Activated CD8-positive, alpha-beta memory T cell treated with anti-CD3 and anti-CD28 coated beads for 36 hours (primary cell): ENCODE data around the gene OR8B8. TPM values are rescaled to one million over a fixed set of nuclear protein-coding genes. Genes with fewer than 3 reads are reported as not detected.

Source experiments
- total RNA-seq, 2 experiments: library from RNA; stranded (reverse); gene quantifications; one replicate each; pipeline ENCODE4 v1.2.3, GENCODE V29; 2021

Gene OR8B8
- total RNA-seq, 2 experiments from 2014 or later, result not detected

Other genes with a start within 250 kb of the OR8B8 start
- not detected for gene OR8G1, start 204.6 kb downstream of the OR8B8 start, total RNA-seq
- not detected for gene OR8G5, start 189.3 kb downstream of the OR8B8 start, total RNA-seq
- not detected for gene OR8D1, start 131.7 kb downstream of the OR8B8 start, total RNA-seq
- not detected for gene OR8D2, start 125.5 kb downstream of the OR8B8 start, total RNA-seq
- not detected for gene OR8B2, start 61.2 kb downstream of the OR8B8 start, total RNA-seq
- gene OR8B3, start 46.7 kb downstream of the OR8B8 start, total RNA-seq, result not detected
- not detected for gene OR8B4, start 20.8 kb downstream of the OR8B8 start, total RNA-seq
- not detected for gene OR8B12, start 98.0 kb upstream of the OR8B8 start, total RNA-seq
- gene OR8A1, start 124.3 kb upstream of the OR8B8 start, total RNA-seq, result not detected
- not detected for gene PANX3, start 165.7 kb upstream of the OR8B8 start, total RNA-seq
- 10 to 100 TPM; 40.6 to 40.7 TPM for gene TBRG1, start 177.2 kb upstream of the OR8B8 start, total RNA-seq
- 1 to 10 TPM; 4.8 to 5.4 TPM for gene SIAE, start 228.0 kb upstream of the OR8B8 start, total RNA-seq
- 1 to 10 TPM; 3.8 to 4.3 TPM for gene SPA17, start 228.2 kb upstream of the OR8B8 start, total RNA-seq